ENCODE measurements around the gene NFKB1.

Gene NFKB1

GRCh38 chr4:102560571-102561341 lies 59.6 kb downstream of the NFKB1 start:
- no peak for TF ChIP-seq CTCF (conservative IDR thresholded peaks at IDR 0.05; ENCODE audit: low read depth, low read length)
- Histone ChIP-seq H3K36me3 (ENCODE audit: insufficient read depth) (no peaks in the 10 kb centered on the region), H3K27me3 (ENCODE audit: insufficient read depth, low read depth) (no peaks in the 10 kb centered on the region), H3K9ac (no peak overlapping the region), H3K4me3 (IDR thresholded peaks at IDR 0.05; ENCODE audit: insufficient read depth, low read depth, low read length) (no peak overlapping the region), H3K4me1 (ENCODE audit: low read depth, poor library complexity, severe bottlenecking) (no peaks in the 10 kb centered on the region), H3K4me2 (no peak overlapping the region), H3K79me2 (ENCODE audit: insufficient read depth, low read depth) (no peaks in the 10 kb centered on the region), H2AFZ (ENCODE audit: low read depth) (no peak overlapping the region), H3K27ac (no peak overlapping the region), H4K20me1 (ENCODE audit: insufficient read depth) (no peaks in the 10 kb centered on the region)

- H4K20me1 ChIP-seq (ENCODE audit: insufficient read depth): no peaks in the 10 kb centered on the region
- no peak overlapping the region for H2AFZ ChIP-seq (ENCODE audit: low read depth)
- H3K4me1 ChIP-seq (ENCODE audit: low read depth, poor library complexity, severe bottlenecking): no peaks in the 10 kb centered on the region
- H3K4me3 ChIP-seq (IDR thresholded peaks at IDR 0.05; ENCODE audit: insufficient read depth, low read depth, low read length): no peak overlapping the region
- no peak overlapping the region for H3K4me2 ChIP-seq
- no peaks in the 10 kb centered on the region for H3K36me3 ChIP-seq (ENCODE audit: insufficient read depth)
- no peak for TF ChIP-seq CTCF (conservative IDR thresholded peaks at IDR 0.05; ENCODE audit: low read depth, low read length)
- H3K27ac ChIP-seq: no peak overlapping the region
- no peaks in the 10 kb centered on the region for H3K27me3 ChIP-seq (ENCODE audit: insufficient read depth, low read depth)
- H3K79me2 ChIP-seq (ENCODE audit: insufficient read depth, low read depth): no peaks in the 10 kb centered on the region
- H3K9ac ChIP-seq: no peak overlapping the region
Observed at GRCh38 chr4:102563000-102563399, 61.8 kb downstream of the NFKB1 start.

GRCh38 chr4:102564399-102565059 lies 63.4 kb downstream of the NFKB1 start:
- no peaks in the 10 kb centered on the region for H3K79me2 ChIP-seq (ENCODE audit: insufficient read depth, low read depth)
- H4K20me1 ChIP-seq (ENCODE audit: insufficient read depth): no peaks in the 10 kb centered on the region

GRCh38 chr4:102565696-102566095 lies 64.5 kb downstream of the NFKB1 start:
- Histone ChIP-seq H3K27ac (no peak overlapping the region), H3K4me3 (IDR thresholded peaks at IDR 0.05; ENCODE audit: insufficient read depth, low read depth, low read length) (no peak overlapping the region), H2AFZ (ENCODE audit: low read depth) (no peak overlapping the region), H3K4me1 (ENCODE audit: low read depth, poor library complexity, severe bottlenecking) (no peaks in the 10 kb centered on the region), H3K79me2 (ENCODE audit: insufficient read depth, low read depth) (no peaks in the 10 kb centered on the region), H3K4me2 (no peak overlapping the region), H4K20me1 (ENCODE audit: insufficient read depth) (no peaks in the 10 kb centered on the region), H3K27me3 (ENCODE audit: insufficient read depth, low read depth) (no peaks in the 10 kb centered on the region), H3K36me3 (ENCODE audit: insufficient read depth) (no peaks in the 10 kb centered on the region), H3K9ac (no peak overlapping the region)
- TF ChIP-seq CTCF (conservative IDR thresholded peaks at IDR 0.05; ENCODE audit: low read depth, low read length): no peak

More at GRCh38 chr4:102564399-102565059, 63.4 kb downstream of the NFKB1 start:
- Histone ChIP-seq H3K27ac (no peak overlapping the region), H3K36me3 (ENCODE audit: insufficient read depth) (no peaks in the 10 kb centered on the region), H2AFZ (ENCODE audit: low read depth) (no peak overlapping the region), H3K4me3 (IDR thresholded peaks at IDR 0.05; ENCODE audit: insufficient read depth, low read depth, low read length) (no peak overlapping the region), H3K27me3 (ENCODE audit: insufficient read depth, low read depth) (no peaks in the 10 kb centered on the region), H3K9ac (no peak overlapping the region), H3K4me2 (no peak overlapping the region), H3K4me1 (ENCODE audit: low read depth, poor library complexity, severe bottlenecking) (no peaks in the 10 kb centered on the region)
- no peak for TF ChIP-seq CTCF (conservative IDR thresholded peaks at IDR 0.05; ENCODE audit: low read depth, low read length)

Measured in KMS-11 (cell line).